Measurements from ENCODE around the gene PPP3R1. TPM values are rescaled to one million over a fixed set of nuclear protein-coding genes. Genes with fewer than 3 reads are reported as not detected.
A peak's percentile ranks its signal among the peaks of the same experiment; 100 is the strongest.

The PPP3R1 gene
- total and polyA plus RNA-seq, 9 of the 15 experiments (the other 6 are each of a cell fraction or from before 2014, with no cell fraction given): 3.7 to 70.0 (median 24.8) TPM

DNA sequence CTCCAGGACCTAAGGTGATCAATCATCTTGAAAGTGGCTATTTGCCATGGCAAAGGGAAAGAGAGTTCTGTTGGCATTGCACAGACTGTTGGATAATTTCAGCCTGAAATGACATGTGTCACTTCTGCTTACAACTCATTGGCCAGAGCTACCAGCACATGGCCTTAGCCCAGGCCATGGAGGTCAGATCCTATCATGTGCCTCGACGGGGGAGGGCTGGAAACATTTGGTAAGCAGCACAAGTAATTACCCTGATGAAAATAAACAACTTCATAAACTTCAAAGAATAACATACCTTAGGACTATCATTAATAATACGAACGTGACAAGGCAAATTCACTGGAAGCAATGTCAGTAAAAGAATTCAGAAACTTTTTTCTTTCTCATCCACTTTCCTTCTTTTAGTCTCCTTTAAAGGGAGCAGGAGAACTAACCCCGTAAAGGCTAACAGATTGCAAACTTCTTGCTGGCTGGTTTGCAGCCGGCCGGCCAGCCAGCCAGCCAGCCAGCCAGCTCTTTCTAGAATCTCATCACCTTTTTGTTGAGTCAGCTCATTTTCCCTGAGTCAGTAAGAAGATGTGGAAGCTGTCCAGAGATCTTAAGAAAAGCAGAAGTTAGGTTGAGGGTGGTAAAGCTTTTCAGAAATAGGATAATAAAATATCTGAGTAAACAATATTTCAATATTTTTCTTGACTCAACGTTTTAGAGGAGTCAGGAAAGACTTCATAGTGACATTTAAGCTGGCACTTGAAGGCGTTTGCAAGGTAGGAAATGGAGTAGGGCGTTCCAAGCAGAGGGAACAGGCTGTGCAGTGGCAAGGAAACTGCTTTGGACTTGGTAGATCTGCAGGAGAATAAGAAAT lies 35.5 kb upstream of the PPP3R1 start (continued):
- TF ChIP-seq, protein P1, sequence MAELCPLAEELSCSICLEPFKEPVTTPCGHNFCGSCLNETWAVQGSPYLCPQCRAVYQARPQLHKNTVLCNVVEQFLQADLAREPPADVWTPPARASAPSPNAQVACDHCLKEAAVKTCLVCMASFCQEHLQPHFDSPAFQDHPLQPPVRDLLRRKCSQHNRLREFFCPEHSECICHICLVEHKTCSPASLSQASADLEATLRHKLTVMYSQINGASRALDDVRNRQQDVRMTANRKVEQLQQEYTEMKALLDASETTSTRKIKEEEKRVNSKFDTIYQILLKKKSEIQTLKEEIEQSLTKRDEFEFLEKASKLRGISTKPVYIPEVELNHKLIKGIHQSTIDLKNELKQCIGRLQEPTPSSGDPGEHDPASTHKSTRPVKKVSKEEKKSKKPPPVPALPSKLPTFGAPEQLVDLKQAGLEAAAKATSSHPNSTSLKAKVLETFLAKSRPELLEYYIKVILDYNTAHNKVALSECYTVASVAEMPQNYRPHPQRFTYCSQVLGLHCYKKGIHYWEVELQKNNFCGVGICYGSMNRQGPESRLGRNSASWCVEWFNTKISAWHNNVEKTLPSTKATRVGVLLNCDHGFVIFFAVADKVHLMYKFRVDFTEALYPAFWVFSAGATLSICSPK (IDR thresholded peaks at IDR 0.05; ENCODE audit: borderline replicate concordance): no peak
- TF ChIP-seq MYBL2 (IDR thresholded peaks at IDR 0.05; ENCODE audit: low read depth) (no peak), MYBL2 (CRISPR knock-in tag; IDR thresholded peaks at IDR 0.05; ENCODE audit: borderline replicate concordance) (no peak), ZNF707 (CRISPR knock-in tag; conservative IDR thresholded peaks at IDR 0.05) (no peak), POLR2G (IDR thresholded peaks at IDR 0.05; ENCODE audit: low read depth, low read length) (no peak), U2AF1 (optimal IDR thresholded peaks at IDR 0.05; ENCODE audit: low read depth, low read length) (no peak), MAFG (tag; conservative IDR thresholded peaks at IDR 0.05) (peak; percentile 100), ZNF197 (CRISPR knock-in tag; IDR thresholded peaks at IDR 0.05; ENCODE audit: low read depth) (peak; percentile 67; the same call in 1 of the 2 replicates), SMARCE1 (IDR thresholded peaks at IDR 0.05) (no peak; the same call in 1 of the 2 replicates), MAFF (IDR thresholded peaks at IDR 0.05; ENCODE audit: low read length) (peak; percentile 100), ZC3H11A (IDR thresholded peaks at IDR 0.05; ENCODE audit: low read depth, low read length) (no peak), ZNF175 (CRISPR knock-in tag; IDR thresholded peaks at IDR 0.05; ENCODE audit: low read depth) (no peak; the same call in 1 of the 2 replicates), RCOR1 (IDR thresholded peaks at IDR 0.05; ENCODE audit: borderline replicate concordance in 1 of 2, low read depth in 2 of 2, low read length in 2 of 2) (peak in 1 of 2 experiments; percentile 41; a peak in 1 of 4 replicates)
- TF ChIP-seq, protein P2, sequence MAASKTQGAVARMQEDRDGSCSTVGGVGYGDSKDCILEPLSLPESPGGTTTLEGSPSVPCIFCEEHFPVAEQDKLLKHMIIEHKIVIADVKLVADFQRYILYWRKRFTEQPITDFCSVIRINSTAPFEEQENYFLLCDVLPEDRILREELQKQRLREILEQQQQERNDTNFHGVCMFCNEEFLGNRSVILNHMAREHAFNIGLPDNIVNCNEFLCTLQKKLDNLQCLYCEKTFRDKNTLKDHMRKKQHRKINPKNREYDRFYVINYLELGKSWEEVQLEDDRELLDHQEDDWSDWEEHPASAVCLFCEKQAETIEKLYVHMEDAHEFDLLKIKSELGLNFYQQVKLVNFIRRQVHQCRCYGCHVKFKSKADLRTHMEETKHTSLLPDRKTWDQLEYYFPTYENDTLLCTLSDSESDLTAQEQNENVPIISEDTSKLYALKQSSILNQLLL (CRISPR knock-in tag; IDR thresholded peaks at IDR 0.05; ENCODE audit: borderline replicate concordance): no peak
- TF ChIP-seq, protein P3, sequence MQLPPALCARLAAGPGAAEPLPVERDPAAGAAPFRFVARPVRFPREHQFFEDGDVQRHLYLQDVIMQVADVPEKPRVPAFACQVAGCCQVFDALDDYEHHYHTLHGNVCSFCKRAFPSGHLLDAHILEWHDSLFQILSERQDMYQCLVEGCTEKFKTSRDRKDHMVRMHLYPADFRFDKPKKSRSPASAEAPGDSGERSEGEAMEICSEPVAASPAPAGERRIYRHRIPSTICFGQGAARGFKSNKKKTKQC (CRISPR knock-in tag; IDR thresholded peaks at IDR 0.05): no peak
- TF ChIP-seq, protein P4, sequence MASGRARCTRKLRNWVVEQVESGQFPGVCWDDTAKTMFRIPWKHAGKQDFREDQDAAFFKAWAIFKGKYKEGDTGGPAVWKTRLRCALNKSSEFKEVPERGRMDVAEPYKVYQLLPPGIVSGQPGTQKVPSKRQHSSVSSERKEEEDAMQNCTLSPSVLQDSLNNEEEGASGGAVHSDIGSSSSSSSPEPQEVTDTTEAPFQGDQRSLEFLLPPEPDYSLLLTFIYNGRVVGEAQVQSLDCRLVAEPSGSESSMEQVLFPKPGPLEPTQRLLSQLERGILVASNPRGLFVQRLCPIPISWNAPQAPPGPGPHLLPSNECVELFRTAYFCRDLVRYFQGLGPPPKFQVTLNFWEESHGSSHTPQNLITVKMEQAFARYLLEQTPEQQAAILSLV (tag; IDR thresholded peaks at IDR 0.05): no peak
- TF ChIP-seq, protein P5, sequence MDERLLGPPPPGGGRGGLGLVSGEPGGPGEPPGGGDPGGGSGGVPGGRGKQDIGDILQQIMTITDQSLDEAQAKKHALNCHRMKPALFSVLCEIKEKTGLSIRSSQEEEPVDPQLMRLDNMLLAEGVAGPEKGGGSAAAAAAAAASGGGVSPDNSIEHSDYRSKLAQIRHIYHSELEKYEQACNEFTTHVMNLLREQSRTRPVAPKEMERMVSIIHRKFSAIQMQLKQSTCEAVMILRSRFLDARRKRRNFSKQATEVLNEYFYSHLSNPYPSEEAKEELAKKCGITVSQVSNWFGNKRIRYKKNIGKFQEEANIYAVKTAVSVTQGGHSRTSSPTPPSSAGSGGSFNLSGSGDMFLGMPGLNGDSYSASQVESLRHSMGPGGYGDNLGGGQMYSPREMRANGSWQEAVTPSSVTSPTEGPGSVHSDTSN (CRISPR knock-in tag; IDR thresholded peaks at IDR 0.05; ENCODE audit: low read depth): no peak
- TF ChIP-seq, protein P5 (tag; conservative IDR thresholded peaks at IDR 0.05; ENCODE audit: low read depth): peak; percentile 60; the same call in 1 of the 2 replicates

Measured in K562 (cell line).